ENCODE results near the gene RNU6-9.

The RNU6-9 gene

GRCh38 chr19:934197-934840 lies 41.0 kb downstream of the RNU6-9 start:
- H3K9me2 ChIP-seq (replicated peaks; ENCODE audit: control insufficient read depth, low read length): no peaks in the 10 kb centered on the region
- no peak overlapping the region for H3K4me2 ChIP-seq (ENCODE audit: low read length)
- H3F3A ChIP-seq (ENCODE audit: control insufficient read depth, insufficient read depth): no peaks in the 10 kb centered on the region; the same call in 1 of the 2 replicates
- H3K4me1 ChIP-seq (ENCODE audit: control insufficient read depth, low read length): no peaks in the 10 kb centered on the region
- no peaks in the 10 kb centered on the region for H3K9me3 ChIP-seq (ENCODE audit: control insufficient read depth, insufficient read depth, low read length)
- peaks cover 12% of the 10 kb centered on the region; the same call in 1 of the 2 replicates for H3K27me3 ChIP-seq (ENCODE audit: control insufficient read depth, low read length)
- TF ChIP-seq EZH2phosphoT487 (IDR thresholded peaks at IDR 0.05; ENCODE audit: borderline replicate concordance, low read length) (no peak), CTCF (IDR thresholded peaks at IDR 0.05; ENCODE audit: low read depth, low read length, poor library complexity, severe bottlenecking) (no peak)
- H3K36me3 ChIP-seq (ENCODE audit: control insufficient read depth, low read length): no peaks in the 10 kb centered on the region
- no peak overlapping the region for H3K4me3 ChIP-seq (ENCODE audit: low read length)
- no peak overlapping the region for H3K27ac ChIP-seq (ENCODE audit: low read depth, low read length)
- 0 out of 2 replicates have a peak, but pooled peaks cover 3% of the 10 kb centered on the region for H4K20me1 ChIP-seq (ENCODE audit: control insufficient read depth, insufficient read depth, low read depth, low read length)
- H3K79me2 ChIP-seq (ENCODE audit: control insufficient read depth, low read length): no peaks in the 10 kb centered on the region

- Histone ChIP-seq H3K27me3 (ENCODE audit: control insufficient read depth, low read length) (peaks cover 18% of the 10 kb centered on the region; the same call in 1 of the 2 replicates), H3K9me2 (replicated peaks; ENCODE audit: control insufficient read depth, low read length) (no peaks in the 10 kb centered on the region), H3K4me2 (ENCODE audit: low read length) (no peak overlapping the region), H3K9me3 (ENCODE audit: control insufficient read depth, insufficient read depth, low read length) (no peaks in the 10 kb centered on the region), H4K20me1 (ENCODE audit: control insufficient read depth, insufficient read depth, low read depth, low read length) (0 out of 2 replicates have a peak, but pooled peaks cover 3% of the 10 kb centered on the region), H3K4me1 (ENCODE audit: control insufficient read depth, low read length) (no peaks in the 10 kb centered on the region), H3K36me3 (ENCODE audit: control insufficient read depth, low read length) (no peaks in the 10 kb centered on the region), H3F3A (ENCODE audit: control insufficient read depth, insufficient read depth) (no peaks in the 10 kb centered on the region), H3K79me2 (ENCODE audit: control insufficient read depth, low read length) (no peaks in the 10 kb centered on the region), H3K4me3 (ENCODE audit: low read length) (no peak overlapping the region), H3K27ac (ENCODE audit: low read depth, low read length) (no peak overlapping the region)
- TF ChIP-seq EZH2phosphoT487 (IDR thresholded peaks at IDR 0.05; ENCODE audit: borderline replicate concordance, low read length): no peak
- no peak for TF ChIP-seq CTCF (IDR thresholded peaks at IDR 0.05; ENCODE audit: low read depth, low read length, poor library complexity, severe bottlenecking)
Measured at GRCh38 chr19:934865-935479, 41.7 kb downstream of the RNU6-9 start.

- Histone ChIP-seq H3K4me2 (ENCODE audit: low read length) (no peak overlapping the region), H3K4me3 (ENCODE audit: low read length) (no peak overlapping the region), H3K9me2 (replicated peaks; ENCODE audit: control insufficient read depth, low read length) (no peaks in the 10 kb centered on the region), H3K9me3 (ENCODE audit: control insufficient read depth, insufficient read depth, low read length) (no peaks in the 10 kb centered on the region), H3K27me3 (ENCODE audit: control insufficient read depth, low read length) (peaks cover 27% of the 10 kb centered on the region), H3K27ac (ENCODE audit: low read depth, low read length) (no peak overlapping the region), H4K20me1 (ENCODE audit: control insufficient read depth, insufficient read depth, low read depth, low read length) (0 out of 2 replicates have a peak, but pooled peaks cover 3% of the 10 kb centered on the region), H3F3A (ENCODE audit: control insufficient read depth, insufficient read depth) (no peaks in the 10 kb centered on the region), H3K79me2 (ENCODE audit: control insufficient read depth, low read length) (no peaks in the 10 kb centered on the region), H3K4me1 (ENCODE audit: control insufficient read depth, low read length) (no peaks in the 10 kb centered on the region; the same call in 1 of the 2 replicates), H3K36me3 (ENCODE audit: control insufficient read depth, low read length) (no peaks in the 10 kb centered on the region)
- TF ChIP-seq CTCF (IDR thresholded peaks at IDR 0.05; ENCODE audit: low read depth, low read length, poor library complexity, severe bottlenecking): no peak
- no peak for TF ChIP-seq EZH2phosphoT487 (IDR thresholded peaks at IDR 0.05; ENCODE audit: borderline replicate concordance, low read length)
Measured at GRCh38 chr19:936175-936546, 42.9 kb downstream of the RNU6-9 start.

Measured in DOHH2 (cell line).